ENCODE results near the gene ITSN1.

Gene ITSN1

GRCh38 chr21:33661146-33661545 is 18.8 kb downstream of the ITSN1 start:
- Histone ChIP-seq H3K27ac (no peak overlapping the region), H3K4me3 (ENCODE audit: low read depth in 1 of 2, low read length in 1 of 2) (no peak overlapping the region), H3K4me1 (ENCODE audit: control insufficient read depth in 1 of 2, insufficient read depth in 1 of 2, low read depth in 1 of 2, low read length in 1 of 2) (peaks cover 5 to 10% of the 10 kb centered on the region in 2 experiments), H3K9me3 (no peaks in the 10 kb centered on the region), H3K36me3 (no peaks in the 10 kb centered on the region), H3K27me3 (no peaks in the 10 kb centered on the region)
- no peak for TF ChIP-seq CTCF (IDR thresholded peaks at IDR 0.05)

DNA sequence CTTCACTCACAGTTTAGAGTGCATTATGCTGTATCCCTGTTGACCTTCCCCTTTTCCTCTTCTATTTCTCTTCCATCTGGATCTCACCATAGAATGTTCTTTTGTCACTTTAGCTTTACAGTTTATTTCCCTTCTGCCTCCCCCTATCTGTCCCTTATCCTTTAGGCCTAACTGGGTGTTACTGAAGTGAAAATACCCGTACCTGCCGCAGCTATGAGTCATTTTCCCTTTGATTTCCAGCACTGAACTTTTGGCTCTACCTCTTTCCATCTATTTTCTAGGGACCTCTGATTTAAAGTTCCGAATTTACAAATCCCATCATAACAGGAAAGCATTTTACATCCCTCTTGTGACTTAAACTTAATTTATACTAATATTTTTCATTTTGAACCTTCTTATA is 19.7 kb downstream of the ITSN1 start:
- no peak for TF ChIP-seq CTCF (IDR thresholded peaks at IDR 0.05)
- Histone ChIP-seq H3K36me3 (no peaks in the 10 kb centered on the region), H3K27ac (no peak overlapping the region), H3K4me3 (ENCODE audit: low read depth in 1 of 2, low read length in 1 of 2) (no peak overlapping the region), H3K9me3 (no peaks in the 10 kb centered on the region), H3K4me1 (ENCODE audit: control insufficient read depth in 1 of 2, insufficient read depth in 1 of 2, low read depth in 1 of 2, low read length in 1 of 2) (peaks cover 2 to 3% of the 10 kb centered on the region in 2 experiments), H3K27me3 (no peaks in the 10 kb centered on the region)

GRCh38 chr21:33663241-33663640 is 20.9 kb downstream of the ITSN1 start:
- H3K27me3 ChIP-seq = no peaks in the 10 kb centered on the region
- TF ChIP-seq CTCF (IDR thresholded peaks at IDR 0.05) = no peak
- H3K9me3 ChIP-seq = no peaks in the 10 kb centered on the region
- H3K27ac ChIP-seq = no peak overlapping the region
- no peaks in the 10 kb centered on the region for H3K36me3 ChIP-seq
- no peaks in the 10 kb centered on the region for H3K4me1 ChIP-seq (ENCODE audit: control insufficient read depth in 1 of 2, insufficient read depth in 1 of 2, low read depth in 1 of 2, low read length in 1 of 2)
- no peak overlapping the region for H3K4me3 ChIP-seq (ENCODE audit: low read depth in 1 of 2, low read length in 1 of 2)

- Histone ChIP-seq H3K4me1 (ENCODE audit: control insufficient read depth in 1 of 2, insufficient read depth in 1 of 2, low read depth in 1 of 2, low read length in 1 of 2) (no peaks in the 10 kb centered on the region), H3K27ac (no peak overlapping the region), H3K36me3 (no peaks in the 10 kb centered on the region), H3K9me3 (no peaks in the 10 kb centered on the region), H3K4me3 (ENCODE audit: low read depth in 1 of 2, low read length in 1 of 2) (no peak overlapping the region), H3K27me3 (no peaks in the 10 kb centered on the region)
- TF ChIP-seq CTCF (IDR thresholded peaks at IDR 0.05) = no peak
Observed at GRCh38 chr21:33664135-33664534, 21.8 kb downstream of the ITSN1 start.

- H3K36me3 ChIP-seq = no peaks in the 10 kb centered on the region
- no peaks in the 10 kb centered on the region for H3K27me3 ChIP-seq
- no peak for TF ChIP-seq CTCF (IDR thresholded peaks at IDR 0.05)
- no peak overlapping the region for H3K27ac ChIP-seq
- no peak overlapping the region for H3K4me3 ChIP-seq (ENCODE audit: low read depth in 1 of 2, low read length in 1 of 2)
- H3K4me1 ChIP-seq (ENCODE audit: control insufficient read depth in 1 of 2, insufficient read depth in 1 of 2, low read depth in 1 of 2, low read length in 1 of 2) = no peaks in the 10 kb centered on the region
- H3K9me3 ChIP-seq = no peaks in the 10 kb centered on the region
Observed at GRCh38 chr21:33666153-33666552, 23.9 kb downstream of the ITSN1 start.

- no peak overlapping the region for H3K4me3 ChIP-seq (ENCODE audit: low read depth in 1 of 2, low read length in 1 of 2)
- no peak overlapping the region for H3K27ac ChIP-seq
- no peaks in the 10 kb centered on the region for H3K27me3 ChIP-seq
- H3K36me3 ChIP-seq = no peaks in the 10 kb centered on the region
- no peaks in the 10 kb centered on the region for H3K4me1 ChIP-seq (ENCODE audit: control insufficient read depth in 1 of 2, insufficient read depth in 1 of 2, low read depth in 1 of 2, low read length in 1 of 2)
- TF ChIP-seq CTCF (IDR thresholded peaks at IDR 0.05) = no peak
- H3K9me3 ChIP-seq = no peaks in the 10 kb centered on the region
Observed at GRCh38 chr21:33667636-33668035, 25.3 kb downstream of the ITSN1 start.
